Thymus (tissue), 14 donors: ENCODE data around the gene HOXA3. TPM values are rescaled to one million over a fixed set of nuclear protein-coding genes. Genes with fewer than 3 reads are reported as not detected.
A peak's percentile ranks its signal among the peaks of the same experiment; 100 is the strongest.

Experiments
- DNase-seq, 9 donors: peaks; one replicate each; pipeline ENCODE4 v3.0.0-alpha.2; 2013; ENCODE audit warnings: low spot score in 9 of 9, low read depth in 6 of 9, missing footprints in 1 of 9
- H3K27ac ChIP-seq, 2 donors: one replicate each; pipeline ENCODE4 v1.5.1; 2013; ENCODE audit warnings: control low read depth in 1 of 2, low read depth in 1 of 2, low read length in 1 of 2, mild to moderate bottlenecking in 1 of 2, moderate library complexity in 1 of 2
- H3K27me3 ChIP-seq, 2 donors: one replicate each; pipeline ENCODE4 v1.5.1; 2013; ENCODE audit warnings: low read length in 1 of 2; ENCODE audit not compliant: control insufficient read depth in 2 of 2, insufficient read depth in 1 of 2
- H3K36me3 ChIP-seq, 2 donors: one replicate each; pipeline ENCODE4 v1.5.1; 2013; ENCODE audit warnings: low read length in 1 of 2, mild to moderate bottlenecking in 1 of 2, moderate library complexity in 1 of 2; ENCODE audit not compliant: control insufficient read depth in 2 of 2, insufficient read depth in 2 of 2
- H3K4me1 ChIP-seq, 2 donors: one replicate each; pipeline ENCODE4 v1.5.1; 2013; ENCODE audit warnings: low read length in 2 of 2; ENCODE audit not compliant: control insufficient read depth in 2 of 2, insufficient read depth in 2 of 2
- H3K4me3 ChIP-seq, 2 donors: one replicate each; pipeline ENCODE4 v1.5.1; 2013; ENCODE audit warnings: low read length in 2 of 2, control low read depth in 1 of 2, mild to moderate bottlenecking in 1 of 2
- H3K9me3 ChIP-seq, 2 donors: one replicate each; pipeline ENCODE4 v1.5.1; 2013; ENCODE audit warnings: low read length in 1 of 2, mild to moderate bottlenecking in 1 of 2; ENCODE audit not compliant: control insufficient read depth in 2 of 2, insufficient read depth in 1 of 2
- WGBS: extraction: QIAGEN DNeasy Blood & Tissue Kit; methylation state at CpG from one replicate; pipeline ENCODE4 v1.1.7; 2013; 5-methylcytosine and 5-hydroxymethylcytosine counted together
- long read RNA-seq, 10 donors: transcript quantifications; one replicate each; lab custom pipeline, GENCODE V29; 2026
- polyA plus RNA-seq: library from polyadenylated mRNA; stranded (reverse); fragments of 200-250 nt; gene quantifications from one replicate; pipeline ENCODE4 v1.2.3, GENCODE V29; 2013
- total RNA-seq: library from RNA; stranded (reverse); fragments of 120-200 nt; gene quantifications from one replicate; pipeline ENCODE4 v1.2.4, GENCODE V29; 2013
- donor health status: healthy.

Gene HOXA3
- total RNA-seq (0.80 TPM), polyA plus RNA-seq (5.5 TPM)
- long read RNA-seq, donor 1: 0 reads
- long read RNA-seq, donor 2: 0 reads
- long read RNA-seq, donor 3: 0 reads
- long read RNA-seq, donor 4: 0 reads
- long read RNA-seq, donor 5, partial matches to known transcripts: 5 of 6 reads
- long read RNA-seq, donor 5, other reads (novel, unspliced or antisense): 0 of 6 reads
- long read RNA-seq, donor 6: 0 reads
- long read RNA-seq, donor 7, partial matches to known transcripts: 0 of 2 reads
- long read RNA-seq, donor 7, other reads (novel, unspliced or antisense): 0 of 2 reads
- long read RNA-seq, donor 8: 0 reads
- long read RNA-seq, donor 9: 0 reads
- long read RNA-seq, donor 10, partial matches to known transcripts: 0 of 1 reads
- long read RNA-seq, donor 10, other reads (novel, unspliced or antisense): 0 of 1 reads

- 2% methylated on average over 53 of the region's 53 CpGs for whole genome bisulfite sequencing
- peaks cover 27 to 63% of the 10 kb centered on the region in 2 donors for H3K4me1 ChIP-seq
- no peaks in the 10 kb centered on the region for H3K36me3 ChIP-seq
- DNase-seq: no peak
- peaks cover 0 to 51% of the 10 kb centered on the region in 2 donors for H3K9me3 ChIP-seq
- peak within 1 kb of the TSS in 1 of 2 donors; percentile 38 for H3K4me3 ChIP-seq
- no peak within 1 kb of the TSS for H3K27ac ChIP-seq
- H3K27me3 ChIP-seq: peaks cover 93 to 100% of the 10 kb centered on the region in 2 donors
Measured at GRCh38 chr7:27151931-27152815, at the start of gene HOXA3. Gene HOXA3, minus strand, starts transcription at chr7:27152583. Its CDS starts 41,943 bp downstream, at chr7:27110640.

GRCh38 chr7:27201580-27202017 is 49.2 kb upstream of the HOXA3 start:
- peaks cover 9 to 16% of the 10 kb centered on the region in 2 donors for H3K4me1 ChIP-seq
- H3K9me3 ChIP-seq: peaks cover 1 to 4% of the 10 kb centered on the region in 2 donors
- H3K27me3 ChIP-seq: peaks cover 88 to 97% of the 10 kb centered on the region in 2 donors
- WGBS: 5% methylated on average over 4 of the region's 4 CpGs
- no peak for DNase-seq
- no peaks in the 10 kb centered on the region for H3K36me3 ChIP-seq
- no peak overlapping the region for H3K4me3 ChIP-seq
- H3K27ac ChIP-seq: no peak overlapping the region

DNA sequence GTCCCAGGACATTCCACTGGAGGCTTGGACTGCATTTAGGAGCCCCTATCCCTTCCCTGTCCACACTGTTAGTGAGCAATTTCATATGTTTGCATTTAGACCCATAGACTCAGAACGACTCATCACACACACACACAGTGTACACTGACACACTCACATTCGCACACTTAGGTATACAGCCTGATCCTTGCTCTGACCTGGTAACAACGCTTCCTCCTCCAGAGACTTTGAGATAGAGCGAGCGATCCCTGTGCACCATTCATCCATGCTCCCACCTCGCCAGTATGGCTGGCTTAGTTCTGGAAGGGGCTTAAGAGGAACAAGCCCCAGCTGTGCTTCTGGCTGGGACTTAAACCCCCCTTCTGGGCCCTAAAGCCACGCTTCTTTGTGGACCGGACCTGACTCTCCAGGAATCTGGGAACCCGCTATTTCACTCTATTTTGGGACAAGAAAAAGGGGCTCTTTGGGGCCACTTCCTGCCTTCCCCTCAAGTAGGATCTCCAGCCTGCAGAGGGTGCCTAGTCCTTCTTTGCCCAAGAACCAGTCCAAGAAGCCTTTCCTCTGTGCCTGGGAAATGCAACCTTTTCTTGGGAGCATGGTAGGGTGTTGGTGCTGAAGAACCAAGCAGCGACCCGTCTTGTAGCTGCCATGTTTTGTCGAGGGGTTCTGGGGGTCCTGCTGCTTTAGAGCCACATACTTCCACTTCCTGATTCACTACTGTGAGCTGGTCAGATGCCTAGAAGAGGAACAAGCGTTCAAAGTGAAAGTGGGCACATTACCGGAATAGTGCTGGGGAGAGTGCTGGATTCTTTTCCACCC is 48.6 kb upstream of the HOXA3 start:
- no peak overlapping the region for H3K27ac ChIP-seq
- 9% methylated on average over 14 of the region's 14 CpGs for WGBS
- H3K4me1 ChIP-seq: peaks cover 9 to 16% of the 10 kb centered on the region in 2 donors
- no peaks in the 10 kb centered on the region for H3K36me3 ChIP-seq
- peaks cover 88 to 97% of the 10 kb centered on the region in 2 donors for H3K27me3 ChIP-seq
- peak overlapping the region in 1 of 2 donors; percentile 65 for H3K4me3 ChIP-seq
- peaks cover 1 to 4% of the 10 kb centered on the region in 2 donors for H3K9me3 ChIP-seq
- DNase-seq: no peak

DNA sequence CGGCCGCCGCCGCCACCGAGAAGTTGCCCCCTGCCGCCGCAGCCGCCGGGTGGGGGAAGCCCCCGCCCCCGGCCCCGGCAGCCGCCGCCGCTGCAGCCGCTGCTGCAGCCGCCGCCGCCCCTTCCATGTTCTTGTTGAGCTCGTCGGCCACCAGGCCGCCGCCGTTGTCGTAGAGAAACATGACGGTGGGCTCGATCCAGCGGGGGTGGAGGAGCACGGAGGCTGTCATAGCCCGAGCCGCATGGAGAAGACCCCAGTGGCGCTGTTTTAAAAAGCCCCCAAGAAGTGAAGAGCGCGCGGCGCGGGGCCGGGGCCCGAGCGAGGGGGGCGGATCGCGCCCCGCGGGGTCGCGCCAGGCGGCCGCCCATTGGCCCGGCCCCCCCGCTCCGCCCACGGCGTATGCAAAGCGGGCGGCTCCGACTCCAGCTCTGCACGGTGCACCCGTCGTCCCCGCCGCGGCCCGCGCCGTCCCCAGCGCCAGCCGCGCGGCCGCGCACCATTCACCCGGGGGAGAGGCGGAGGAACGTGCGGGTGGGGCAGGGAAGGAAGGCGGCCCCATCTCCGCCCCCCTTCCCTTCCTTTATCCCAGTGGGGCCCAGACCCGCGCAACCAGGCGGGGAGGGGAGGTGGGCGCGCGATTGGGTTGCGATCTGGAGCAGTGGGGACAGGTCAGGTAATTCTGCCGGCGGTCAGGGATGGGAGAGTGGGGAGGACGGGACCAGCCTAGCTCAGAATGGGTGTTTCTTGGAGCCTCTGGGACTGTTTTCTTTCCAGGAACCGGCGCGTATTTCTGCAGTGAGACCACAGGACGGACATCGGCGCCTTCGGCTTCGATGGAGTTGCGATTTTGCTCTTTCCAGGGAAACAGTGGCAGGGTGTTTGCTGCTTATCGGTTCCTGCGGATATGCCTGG is 47.7 kb upstream of the HOXA3 start, which contains the start of gene HOXA13:
HOXA13 (minus strand) TSS at position 243 of the 912 bp plus-strand sequence; CDS start at position 229, 14 bp downstream.
- Histone ChIP-seq H3K9me3 (peaks cover under 1 to 1% of the 10 kb centered on the region in 2 donors), H3K27ac (no peak within 1 kb of the TSS), H3K4me1 (peaks cover 9 to 16% of the 10 kb centered on the region in 2 donors), H3K4me3 (peak within 1 kb of the TSS in 1 of 2 donors; percentile 65), H3K27me3 (peaks cover 88 to 97% of the 10 kb centered on the region in 2 donors), H3K36me3 (no peaks in the 10 kb centered on the region)
- 1% methylated on average over 99 of the region's 99 CpGs for WGBS
- peak in 6 of 9 donors; percentile 45 to 77 (median 55) for DNase-seq

DNA sequence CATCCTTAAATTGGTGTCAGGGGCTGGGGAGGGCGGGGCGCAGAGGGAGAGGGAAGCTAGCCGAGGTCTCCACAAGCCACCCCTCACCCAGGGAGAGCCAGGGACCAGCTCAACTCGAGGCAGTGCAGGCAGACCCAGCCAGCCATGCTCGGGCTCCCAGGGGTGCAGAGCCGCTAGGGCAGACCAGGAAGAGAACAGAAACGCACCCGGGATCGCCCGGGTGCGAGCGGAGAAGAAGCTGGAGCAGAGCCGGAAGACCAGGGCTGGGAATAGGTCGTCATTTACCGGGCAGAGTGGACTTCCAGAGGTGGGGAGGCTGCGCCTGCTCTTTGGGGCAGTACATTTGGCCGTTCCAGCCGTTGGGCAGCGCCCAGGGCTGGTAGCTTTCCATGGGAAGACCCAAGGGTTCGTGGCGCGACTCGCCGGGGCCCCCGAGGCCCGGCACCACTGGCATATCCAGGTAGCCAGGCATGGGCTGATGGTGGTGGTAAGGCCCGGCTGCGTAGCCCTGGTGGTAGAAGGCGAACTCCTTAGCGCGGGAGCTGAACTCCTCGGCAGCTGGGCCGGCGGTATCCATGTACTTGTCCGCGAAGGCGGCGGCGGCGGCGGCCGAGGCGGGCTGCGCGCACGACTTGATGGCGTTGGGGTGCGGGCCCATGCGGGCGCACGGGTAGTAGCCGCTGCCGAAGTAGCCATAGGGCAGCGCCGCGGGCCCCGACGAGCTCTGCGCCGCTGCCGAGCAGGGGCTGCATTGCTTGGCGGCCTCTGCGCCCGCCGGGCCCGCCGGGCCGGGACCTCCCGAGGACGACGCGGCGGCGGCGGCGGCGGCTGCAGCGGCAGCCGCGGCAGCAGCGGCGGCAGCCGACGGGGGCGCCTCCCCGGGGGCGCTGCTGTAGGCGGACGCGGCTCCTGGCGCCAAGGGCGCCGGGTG is 46.8 kb upstream of the HOXA3 start:
- WGBS: 3% methylated on average over 93 of the region's 93 CpGs
- peak overlapping the region in 1 of 2 donors; percentile 65 for H3K4me3 ChIP-seq

GRCh38 chr7:27198138-27198841 is 45.9 kb upstream of the HOXA3 start:
- H3K4me3 ChIP-seq: no peak overlapping the region
- H3K36me3 ChIP-seq: no peaks in the 10 kb centered on the region
- WGBS: 13% methylated on average over 29 of the region's 29 CpGs
- DNase-seq: no peak
- H3K27me3 ChIP-seq: peaks cover 81 to 97% of the 10 kb centered on the region in 2 donors
- no peak overlapping the region for H3K27ac ChIP-seq
- H3K9me3 ChIP-seq: peaks cover 0 to 1% of the 10 kb centered on the region in 2 donors
- peaks cover 9 to 16% of the 10 kb centered on the region in 2 donors for H3K4me1 ChIP-seq

More for the DNA sequence above, 46.8 kb upstream of the HOXA3 start:
- peaks cover 9 to 16% of the 10 kb centered on the region in 2 donors for H3K4me1 ChIP-seq
- H3K9me3 ChIP-seq: peaks cover 0 to 1% of the 10 kb centered on the region in 2 donors
- H3K27ac ChIP-seq: no peak overlapping the region
- H3K27me3 ChIP-seq: peaks cover 85 to 97% of the 10 kb centered on the region in 2 donors
- no peak for DNase-seq
- no peaks in the 10 kb centered on the region for H3K36me3 ChIP-seq
